Measurements from ENCODE around the gene PGLYRP3.

DNA sequence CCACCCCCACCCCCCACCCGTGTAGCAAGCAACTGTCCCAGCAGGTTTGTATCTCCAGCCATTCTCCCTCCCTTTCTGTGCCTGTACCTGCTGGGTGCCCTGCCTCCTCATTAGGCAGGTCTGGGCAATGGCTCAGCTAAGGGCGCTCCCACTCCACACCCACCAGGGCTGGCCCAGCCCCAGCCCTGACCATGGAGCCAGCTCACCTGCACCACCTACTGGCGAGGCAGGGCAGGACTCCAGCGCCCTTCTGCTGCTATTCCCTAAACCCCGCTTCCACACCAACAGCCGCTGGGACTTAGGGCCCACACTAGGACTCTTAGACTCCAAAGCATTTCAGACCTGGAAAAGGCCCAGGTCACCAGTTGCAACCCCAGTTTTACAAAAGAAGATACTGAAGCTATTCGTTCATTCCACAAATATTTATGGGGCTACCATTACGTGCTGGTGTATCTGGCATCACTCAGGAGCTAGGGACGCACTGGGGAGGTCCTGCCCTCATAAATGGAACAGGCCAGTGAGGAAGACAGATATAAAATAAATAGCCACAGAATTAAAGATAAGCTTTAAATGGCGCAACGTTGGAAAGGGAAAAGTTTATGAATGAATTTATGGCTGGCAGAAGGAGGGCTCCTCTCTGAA lies 24.0 kb downstream of the PGLYRP3 start:
- TF ChIP-seq, protein P1, sequence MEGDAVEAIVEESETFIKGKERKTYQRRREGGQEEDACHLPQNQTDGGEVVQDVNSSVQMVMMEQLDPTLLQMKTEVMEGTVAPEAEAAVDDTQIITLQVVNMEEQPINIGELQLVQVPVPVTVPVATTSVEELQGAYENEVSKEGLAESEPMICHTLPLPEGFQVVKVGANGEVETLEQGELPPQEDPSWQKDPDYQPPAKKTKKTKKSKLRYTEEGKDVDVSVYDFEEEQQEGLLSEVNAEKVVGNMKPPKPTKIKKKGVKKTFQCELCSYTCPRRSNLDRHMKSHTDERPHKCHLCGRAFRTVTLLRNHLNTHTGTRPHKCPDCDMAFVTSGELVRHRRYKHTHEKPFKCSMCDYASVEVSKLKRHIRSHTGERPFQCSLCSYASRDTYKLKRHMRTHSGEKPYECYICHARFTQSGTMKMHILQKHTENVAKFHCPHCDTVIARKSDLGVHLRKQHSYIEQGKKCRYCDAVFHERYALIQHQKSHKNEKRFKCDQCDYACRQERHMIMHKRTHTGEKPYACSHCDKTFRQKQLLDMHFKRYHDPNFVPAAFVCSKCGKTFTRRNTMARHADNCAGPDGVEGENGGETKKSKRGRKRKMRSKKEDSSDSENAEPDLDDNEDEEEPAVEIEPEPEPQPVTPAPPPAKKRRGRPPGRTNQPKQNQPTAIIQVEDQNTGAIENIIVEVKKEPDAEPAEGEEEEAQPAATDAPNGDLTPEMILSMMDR (IDR thresholded peaks at IDR 0.05) = no peak
- TF ChIP-seq EP300 (IDR thresholded peaks at IDR 0.05) = no peak

Measured in tibial nerve (tissue), 4 donors.